ENCODE results near the gene KRT4. TPM values are rescaled to one million over a fixed set of nuclear protein-coding genes. Genes with fewer than 3 reads are reported as not detected.
"Not testable (repeated sequence)": the region's sequence is repeated elsewhere in the genome, so short reads cannot be mapped to it uniquely, and the experiment has no call there.

The KRT4 gene
- total RNA-seq, 1 donor from 2014 or later, result not detected

- no peak for DNase-seq (ENCODE audit: low read depth)
- no peak for TF ChIP-seq CTCF (conservative IDR thresholded peaks at IDR 0.05; ENCODE audit: low read depth, low read length)
- H3K4me3 ChIP-seq (ENCODE audit: low read depth, low read length), result no peak overlapping the region
Observed at GRCh38 chr12:52765702-52766101, 48.2 kb downstream of the KRT4 start.

GRCh38 chr12:52763991-52764390 is 49.9 kb downstream of the KRT4 start:
- no peak for DNase-seq (ENCODE audit: low read depth)
- H3K4me3 ChIP-seq (ENCODE audit: low read depth, low read length), result no peak overlapping the region
- TF ChIP-seq CTCF (conservative IDR thresholded peaks at IDR 0.05; ENCODE audit: low read depth, low read length), result no peak

- no peak for TF ChIP-seq CTCF (conservative IDR thresholded peaks at IDR 0.05; ENCODE audit: low read depth, low read length)
- no peak for DNase-seq (ENCODE audit: low read depth)
Observed at GRCh38 chr12:52763036-52763659, 50.8 kb downstream of the KRT4 start.

GRCh38 chr12:52761802-52762201 is 52.1 kb downstream of the KRT4 start:
- no peak for DNase-seq (ENCODE audit: low read depth)
- no peak overlapping the region for H3K4me3 ChIP-seq (ENCODE audit: low read depth, low read length)
- TF ChIP-seq CTCF (conservative IDR thresholded peaks at IDR 0.05; ENCODE audit: low read depth, low read length), result no peak

More at GRCh38 chr12:52763036-52763659, 50.8 kb downstream of the KRT4 start:
- H3K4me3 ChIP-seq (ENCODE audit: low read depth, low read length), result no peak overlapping the region

- not testable (repeated sequence) for DNase-seq (ENCODE audit: low read depth); H3K4me3 ChIP-seq (ENCODE audit: low read depth, low read length)
Observed at GRCh38 chr12:52761218-52761617, 52.7 kb downstream of the KRT4 start.

- TF ChIP-seq CTCF (conservative IDR thresholded peaks at IDR 0.05; ENCODE audit: low read depth, low read length), result no peak
- no peak overlapping the region for H3K4me3 ChIP-seq (ENCODE audit: low read depth, low read length)
- no peak for DNase-seq (ENCODE audit: low read depth)
Observed at GRCh38 chr12:52760623-52761022, 53.3 kb downstream of the KRT4 start.

- TF ChIP-seq CTCF (conservative IDR thresholded peaks at IDR 0.05; ENCODE audit: low read depth, low read length), result no peak
- no peak overlapping the region for H3K4me3 ChIP-seq (ENCODE audit: low read depth, low read length)
- no peak for DNase-seq (ENCODE audit: low read depth)
Observed at GRCh38 chr12:52759695-52760094, 54.2 kb downstream of the KRT4 start.
